ENCODE data around the gene CHTF8.
A peak's percentile ranks its signal among the peaks of the same experiment; 100 is the strongest.

CHTF8 gene

GRCh38 chr16:69087161-69087581 is 45.2 kb downstream of the CHTF8 start:
- CTCF ChIA-PET = no interaction called here
- Histone ChIP-seq H3K27ac (ENCODE audit: extremely low read depth, low read depth, low read length) (no peak overlapping the region), H3K4me1 (ENCODE audit: control insufficient read depth, insufficient read depth, low read length) (peaks cover 3% of the 10 kb centered on the region; the same call in 1 of the 2 replicates), H3K36me3 (ENCODE audit: control insufficient read depth in 2 of 2, insufficient read depth in 1 of 2, low read length in 2 of 2) (no peaks in the 10 kb centered on the region; a peak in 1 of 3 replicates), H3K9me3 (ENCODE audit: control insufficient read depth, insufficient read depth, low read depth, low read length) (no peaks in the 10 kb centered on the region), H3K4me3 (ENCODE audit: low read depth, low read length) (no peak overlapping the region)
- POLR2A ChIA-PET = no interaction called here
- TF ChIP-seq ZNF211 (tag by site-specific recombination; IDR thresholded peaks at IDR 0.05; ENCODE audit: low read depth) (no peak), BCL11A (tag by site-specific recombination; IDR thresholded peaks at IDR 0.05; ENCODE audit: low read depth) (no peak), ZNF37A (tag by site-specific recombination; IDR thresholded peaks at IDR 0.05) (no peak), ZNF596 (tag by site-specific recombination; IDR thresholded peaks at IDR 0.05) (no peak), ZNF571 (tag by site-specific recombination; IDR thresholded peaks at IDR 0.05) (no peak), MYNN (tag by site-specific recombination; IDR thresholded peaks at IDR 0.05; ENCODE audit: borderline replicate concordance) (no peak), ZNF174 (tag by site-specific recombination; IDR thresholded peaks at IDR 0.05) (no peak), PATZ1 (tag by site-specific recombination; IDR thresholded peaks at IDR 0.05) (no peak)

- no peaks in the 10 kb centered on the region; a peak in 1 of 3 replicates for H3K36me3 ChIP-seq (ENCODE audit: control insufficient read depth in 2 of 2, insufficient read depth in 1 of 2, low read length in 2 of 2)
- H3K4me1 ChIP-seq (ENCODE audit: control insufficient read depth, insufficient read depth, low read length) = peaks cover 3% of the 10 kb centered on the region; the same call in 1 of the 2 replicates
- no peak overlapping the region for H3K27ac ChIP-seq (ENCODE audit: extremely low read depth, low read depth, low read length)
- ChIA-PET CTCF (interaction anchor here (0.6 to 1.6 kb wide), 3 partner anchors 24 to 39 kb away, joined by 3 to 5 read pairs (median 4); no protein-coding TSS in a partner anchor), POLR2A (no interaction called here)
- no peaks in the 10 kb centered on the region for H3K9me3 ChIP-seq (ENCODE audit: control insufficient read depth, insufficient read depth, low read depth, low read length)
- TF ChIP-seq ZNF624 (tag by site-specific recombination; IDR thresholded peaks at IDR 0.05) (no peak), ZNF121 (tag by site-specific recombination; IDR thresholded peaks at IDR 0.05) (0 out of 2 replicates have a peak, but pooled peaks have one; percentile 41), ZNF600 (tag by site-specific recombination; IDR thresholded peaks at IDR 0.05) (no peak), ZNF747 (tag by site-specific recombination; IDR thresholded peaks at IDR 0.05) (no peak), GLI2 (tag by site-specific recombination; IDR thresholded peaks at IDR 0.05; ENCODE audit: borderline replicate concordance, low read depth) (no peak)
- no peak overlapping the region for H3K4me3 ChIP-seq (ENCODE audit: low read depth, low read length)
These were observed 47.2 kb downstream of the CHTF8 start for GRCh38 chr16:69085032-69085695.

GRCh38 chr16:69084289-69084688 is 48.1 kb downstream of the CHTF8 start:
- POLR2A ChIA-PET = no interaction called here
- H3K4me1 ChIP-seq (ENCODE audit: control insufficient read depth, insufficient read depth, low read length) = peaks cover 3% of the 10 kb centered on the region; the same call in 1 of the 2 replicates
- CTCF ChIA-PET = interaction anchor here (0.6 to 1.6 kb wide), 3 partner anchors 28 to 240 kb away, joined by 4 to 5 read pairs (median 4); no protein-coding TSS in a partner anchor
- no peaks in the 10 kb centered on the region for H3K9me3 ChIP-seq (ENCODE audit: control insufficient read depth, insufficient read depth, low read depth, low read length)
- H3K4me3 ChIP-seq (ENCODE audit: low read depth, low read length) = no peak overlapping the region
- no peak for TF ChIP-seq YY1 (tag by site-specific recombination; IDR thresholded peaks at IDR 0.05)
- no peak for TF ChIP-seq ZNF174 (tag by site-specific recombination; IDR thresholded peaks at IDR 0.05)
- no peak for TF ChIP-seq ZNF184 (tag by site-specific recombination; IDR thresholded peaks at IDR 0.05)
- TF ChIP-seq ZNF785 (tag by site-specific recombination; IDR thresholded peaks at IDR 0.05) = no peak
- TF ChIP-seq ZFHX2 (tag by site-specific recombination; conservative IDR thresholded peaks at IDR 0.05) = no peak
- no peak for TF ChIP-seq AEBP2 (tag by site-specific recombination; IDR thresholded peaks at IDR 0.05; ENCODE audit: borderline replicate concordance)
- no peak for TF ChIP-seq ZNF362 (tag by site-specific recombination; IDR thresholded peaks at IDR 0.05)
- no peak for TF ChIP-seq TCF7L2 (IDR thresholded peaks at IDR 0.05; ENCODE audit: borderline replicate concordance, low read depth, low read length)
- TF ChIP-seq ZFP41 (tag by site-specific recombination; IDR thresholded peaks at IDR 0.05; ENCODE audit: borderline replicate concordance) = no peak
- no peak for TF ChIP-seq ZNF394 (tag by site-specific recombination; IDR thresholded peaks at IDR 0.05; ENCODE audit: borderline replicate concordance)
- TF ChIP-seq ZNF132 (tag by site-specific recombination; IDR thresholded peaks at IDR 0.05; ENCODE audit: borderline replicate concordance) = no peak
- no peak for TF ChIP-seq GLI4 (tag by site-specific recombination; IDR thresholded peaks at IDR 0.05)
- TF ChIP-seq ZNF223 (tag by site-specific recombination; IDR thresholded peaks at IDR 0.05) = no peak
- H3K27ac ChIP-seq (ENCODE audit: extremely low read depth, low read depth, low read length) = no peak overlapping the region
- no peaks in the 10 kb centered on the region; a peak in 1 of 3 replicates for H3K36me3 ChIP-seq (ENCODE audit: control insufficient read depth in 2 of 2, insufficient read depth in 1 of 2, low read length in 2 of 2)

All from HEK293 (cell line).